Stimulated activated CD4-positive, alpha-beta T cell treated with anti-CD3 and anti-CD28 coated beads, Interleukin-12 subunit alpha, Interleukin-12 subunit beta, amount 100 ng/mL, for 24 hours (primary cell): ENCODE measurements around the gene MRGPRE.

Experiments
- DNase-seq, 2 experiments: peaks; one replicate each; pipeline ENCODE4 v3.0.0-alpha.2; 2020; ENCODE audit warnings: low read depth in 2 of 2

The MRGPRE gene

DNA sequence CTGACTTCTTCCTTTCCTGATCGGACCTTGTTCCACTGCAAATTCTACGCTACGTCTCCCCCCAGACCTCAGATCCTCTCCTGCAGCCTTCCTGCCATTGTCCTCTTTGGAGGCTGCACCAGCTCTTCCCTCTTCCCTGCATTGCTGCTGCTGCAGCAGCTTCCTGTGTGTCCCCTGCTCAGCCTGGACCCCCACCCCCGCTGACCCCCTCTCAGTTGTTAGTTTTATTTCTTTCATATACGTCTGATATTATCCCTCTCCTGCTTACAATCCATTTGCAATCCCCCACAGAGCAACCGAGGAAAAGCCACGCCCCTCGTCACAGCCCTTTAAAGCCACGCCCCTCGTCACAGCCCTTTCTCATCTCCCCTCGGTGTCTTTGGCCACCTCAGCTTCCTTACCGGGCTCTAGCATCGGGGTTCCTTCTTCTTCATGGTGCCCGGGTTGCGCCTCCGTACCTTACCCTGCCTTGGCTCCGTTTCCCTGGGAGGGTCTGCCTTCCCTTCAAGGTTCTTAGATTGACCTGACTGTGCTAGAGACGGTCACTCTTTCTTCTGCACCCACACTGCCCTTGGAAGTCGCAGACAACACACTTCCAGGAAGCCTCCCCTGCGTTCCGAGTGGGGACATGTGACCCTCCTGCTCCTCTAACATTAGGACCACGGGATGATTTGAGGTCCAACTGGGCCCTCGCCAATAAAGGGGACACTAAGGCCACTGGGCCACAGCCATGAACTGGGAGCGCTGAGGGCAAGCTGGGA lies 18.4 kb downstream of the MRGPRE start:
- DNase-seq, result no peak

- no peak for DNase-seq
These were observed 23.9 kb downstream of the MRGPRE start for GRCh38 chr11:3208272-3208671.

GRCh38 chr11:3207526-3208189 lies 24.6 kb downstream of the MRGPRE start:
- no peak for DNase-seq

DNA sequence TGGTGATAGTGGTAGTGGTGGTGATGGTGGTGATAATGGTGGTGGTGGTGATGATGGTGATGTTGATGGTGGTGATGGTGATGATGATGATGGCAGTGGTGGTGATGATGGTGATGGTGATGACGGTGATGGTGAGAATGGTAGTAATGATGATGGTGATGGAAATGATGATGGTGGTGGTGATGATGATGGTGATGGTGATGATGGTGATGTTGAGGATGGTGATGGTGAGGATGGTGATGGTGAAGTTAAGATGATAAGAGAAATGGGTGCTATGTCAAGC lies 25.4 kb downstream of the MRGPRE start:
- no peak for DNase-seq

- no peak for DNase-seq
These were observed 25.9 kb downstream of the MRGPRE start for GRCh38 chr11:3206156-3206921.

DNA sequence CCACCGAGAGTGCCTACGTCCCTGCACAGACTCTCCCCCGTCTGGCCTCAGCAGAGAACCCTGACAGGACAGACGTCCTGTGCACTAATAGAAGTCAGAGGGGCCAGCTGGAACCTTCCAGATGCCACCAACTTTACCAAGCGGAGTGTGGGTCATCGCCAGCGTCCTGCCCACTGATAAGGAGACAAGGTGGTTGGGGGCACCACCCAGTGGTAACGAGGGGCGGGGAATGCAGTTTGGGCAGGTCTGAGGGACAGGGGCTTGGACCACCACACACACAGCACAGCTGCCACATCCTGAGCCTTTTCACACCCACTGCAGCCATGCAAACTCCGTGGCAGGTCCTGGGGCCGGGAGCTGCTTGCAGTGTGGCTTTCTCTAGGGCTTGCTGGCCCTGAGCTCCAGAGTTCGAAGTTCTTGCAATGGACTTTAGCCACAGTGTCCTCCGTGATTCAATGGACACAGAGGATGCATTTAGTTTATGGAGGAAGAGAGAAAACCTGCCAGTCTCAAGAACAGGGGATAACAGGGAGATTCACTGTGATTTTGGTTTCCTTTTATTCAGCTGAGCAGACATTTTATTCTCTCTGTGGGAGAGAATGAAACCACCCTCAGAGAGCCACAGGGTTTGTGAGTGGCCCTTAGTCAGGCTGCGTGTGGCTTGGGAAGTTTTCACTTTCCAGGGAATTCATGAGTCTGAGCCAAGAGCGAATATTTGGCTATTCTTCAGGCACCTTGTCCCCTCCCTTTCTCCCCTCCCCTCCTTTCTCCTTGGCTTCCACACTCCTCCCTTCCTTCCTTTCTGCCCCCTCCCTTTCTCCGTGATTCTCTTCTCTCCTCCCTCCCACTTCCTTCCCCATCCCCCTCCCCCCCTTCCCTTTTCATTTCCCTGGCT lies 26.7 kb downstream of the MRGPRE start:
- DNase-seq, result no peak

DNA sequence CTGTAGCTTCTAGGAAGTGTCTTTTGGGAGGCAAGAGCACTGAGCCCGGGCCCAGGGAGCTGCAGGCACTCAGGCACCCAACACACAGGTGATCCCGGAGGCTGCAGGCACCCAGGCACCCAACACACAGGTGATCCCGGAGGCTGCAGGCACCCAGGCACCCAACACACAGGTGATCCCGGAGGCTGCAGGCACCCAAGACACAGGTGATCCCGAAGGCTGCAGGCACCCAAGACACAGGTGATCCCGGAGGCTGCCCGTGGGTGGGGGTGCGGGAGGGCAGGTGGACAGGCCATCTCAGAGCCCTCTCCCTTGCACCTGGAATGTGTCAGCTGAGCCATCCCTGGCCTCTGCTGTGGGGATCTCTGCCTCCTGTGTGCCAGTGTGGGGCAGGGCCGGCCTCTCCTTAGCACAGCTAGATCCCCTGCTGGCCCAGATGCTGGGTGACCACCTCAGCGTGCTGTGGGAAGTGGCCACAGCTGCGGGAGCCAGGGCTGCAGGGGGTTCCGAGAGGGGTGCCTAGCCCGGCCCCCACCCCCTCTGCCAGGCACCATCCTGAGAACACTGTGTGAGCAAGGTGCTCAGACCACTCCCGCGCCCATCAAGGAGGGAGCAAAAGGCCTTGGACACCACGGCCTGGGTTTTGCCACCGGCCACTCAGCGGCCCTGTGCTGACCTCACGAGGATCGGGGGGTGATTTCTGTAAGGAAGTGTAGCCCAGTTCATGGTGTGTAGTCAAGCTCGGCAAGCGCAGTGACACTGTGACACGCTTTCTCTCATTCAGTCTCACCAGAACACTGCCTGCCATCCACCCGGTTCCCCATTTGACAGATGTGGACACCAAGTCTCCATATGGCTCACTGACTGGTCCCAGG lies 27.8 kb downstream of the MRGPRE start:
- no peak for DNase-seq

DNA sequence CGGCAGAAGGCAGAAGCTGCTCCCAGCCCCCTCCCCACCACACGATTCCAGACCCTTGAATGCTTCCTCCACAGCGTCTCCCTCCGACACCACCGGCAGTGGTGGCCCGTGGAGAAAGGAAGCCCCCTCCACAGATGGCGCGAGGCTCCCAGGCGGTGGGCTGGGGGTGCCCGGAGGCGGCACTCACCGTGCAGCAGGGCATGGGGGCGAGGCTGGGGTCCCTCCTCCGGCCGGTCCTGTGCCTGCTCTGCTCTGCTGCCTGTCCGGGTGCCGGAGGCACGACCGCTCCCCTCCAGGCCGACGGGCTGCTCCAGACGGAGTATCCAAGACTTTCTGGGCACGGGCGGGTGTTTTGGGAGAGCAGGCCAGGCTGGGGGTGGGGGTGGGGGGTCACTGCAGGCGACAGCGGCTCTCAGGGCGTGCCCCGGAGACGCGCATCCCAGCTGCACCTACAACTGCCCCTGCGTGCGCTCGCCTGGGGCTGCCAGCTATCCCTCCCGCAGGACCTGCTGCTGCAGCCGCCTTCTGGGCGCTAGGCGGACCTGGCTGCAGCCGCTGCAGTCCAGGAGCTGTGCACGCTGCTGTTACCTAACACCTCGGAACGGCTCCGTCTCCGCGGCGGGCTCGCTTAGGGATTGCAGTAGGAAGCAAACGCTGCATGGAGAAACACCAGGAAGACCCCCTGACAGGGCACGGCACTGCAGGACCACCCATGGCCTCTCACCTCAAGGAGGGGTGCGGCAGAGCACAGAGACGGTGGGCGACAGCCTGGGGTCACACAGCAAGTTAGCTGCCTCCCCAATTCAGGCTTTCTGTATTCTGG lies 28.8 kb downstream of the MRGPRE start:
- DNase-seq, result no peak

DNA sequence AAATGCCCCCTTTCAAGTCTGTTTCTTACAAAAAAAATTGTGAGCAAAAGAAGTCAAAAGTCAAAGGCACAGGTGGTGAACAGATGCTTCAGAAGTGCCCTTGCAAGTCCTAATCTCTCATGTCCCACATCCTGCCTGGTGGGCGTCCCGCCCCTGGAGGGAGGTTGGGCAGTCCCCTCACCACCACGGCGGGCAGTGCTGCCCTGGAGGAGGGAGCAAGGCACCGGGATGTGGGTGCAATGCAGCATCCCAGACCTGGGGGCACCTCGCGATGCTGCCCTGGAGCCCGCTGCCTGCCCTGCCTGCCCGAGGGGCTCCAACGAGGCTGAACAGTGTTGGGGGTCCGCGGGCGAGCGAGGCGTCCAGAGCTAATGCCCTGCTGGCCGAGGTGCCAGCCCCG lies 29.5 kb downstream of the MRGPRE start:
- no peak for DNase-seq

DNA sequence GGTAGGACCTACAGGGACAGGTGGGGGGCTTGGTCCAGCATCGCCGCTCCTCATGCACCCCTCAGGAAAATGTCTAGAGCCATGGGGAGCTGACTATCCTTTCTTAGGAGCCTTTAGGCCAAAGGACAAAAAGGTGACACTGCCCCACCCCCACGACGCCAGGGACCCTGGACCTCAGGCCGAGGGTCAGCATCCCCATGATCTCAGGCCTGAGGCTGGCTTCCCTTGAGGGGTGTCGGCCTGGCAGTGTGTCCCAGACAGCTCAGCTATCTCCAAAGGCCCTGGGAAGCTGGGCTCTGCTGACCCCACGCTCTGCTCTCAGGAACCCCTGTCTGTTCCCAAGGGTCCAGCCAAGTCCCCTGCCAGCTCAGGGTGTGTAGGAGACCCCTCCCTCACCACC lies 29.9 kb downstream of the MRGPRE start:
- no peak for DNase-seq

DNA sequence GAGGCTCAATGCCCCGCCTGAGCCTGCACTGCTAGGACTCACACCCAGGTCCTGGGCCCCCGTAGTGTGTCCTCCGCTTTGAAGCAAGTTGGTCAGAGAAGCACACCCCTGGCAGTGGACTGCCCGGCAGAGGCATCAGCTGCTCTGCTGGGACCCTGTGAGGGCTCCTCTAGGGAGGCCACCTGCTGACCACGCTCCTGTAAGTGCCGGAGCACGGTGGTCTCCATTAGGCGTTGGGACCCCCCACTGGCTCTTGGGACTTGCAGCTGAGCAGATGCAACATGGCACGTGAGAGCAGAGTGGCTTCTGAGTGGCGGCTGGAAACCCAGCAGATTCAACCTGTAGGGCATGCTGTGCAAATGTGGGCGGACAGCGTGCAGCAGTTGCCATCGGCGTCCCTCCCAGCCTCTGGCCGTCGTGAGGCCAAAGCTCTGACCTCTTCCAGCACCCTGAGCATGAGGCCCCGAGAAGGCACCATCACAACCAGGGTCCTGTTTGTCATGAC lies 30.5 kb downstream of the MRGPRE start:
- no peak for DNase-seq

GRCh38 chr11:3201112-3201581 lies 31.1 kb downstream of the MRGPRE start:
- no peak for DNase-seq

DNA sequence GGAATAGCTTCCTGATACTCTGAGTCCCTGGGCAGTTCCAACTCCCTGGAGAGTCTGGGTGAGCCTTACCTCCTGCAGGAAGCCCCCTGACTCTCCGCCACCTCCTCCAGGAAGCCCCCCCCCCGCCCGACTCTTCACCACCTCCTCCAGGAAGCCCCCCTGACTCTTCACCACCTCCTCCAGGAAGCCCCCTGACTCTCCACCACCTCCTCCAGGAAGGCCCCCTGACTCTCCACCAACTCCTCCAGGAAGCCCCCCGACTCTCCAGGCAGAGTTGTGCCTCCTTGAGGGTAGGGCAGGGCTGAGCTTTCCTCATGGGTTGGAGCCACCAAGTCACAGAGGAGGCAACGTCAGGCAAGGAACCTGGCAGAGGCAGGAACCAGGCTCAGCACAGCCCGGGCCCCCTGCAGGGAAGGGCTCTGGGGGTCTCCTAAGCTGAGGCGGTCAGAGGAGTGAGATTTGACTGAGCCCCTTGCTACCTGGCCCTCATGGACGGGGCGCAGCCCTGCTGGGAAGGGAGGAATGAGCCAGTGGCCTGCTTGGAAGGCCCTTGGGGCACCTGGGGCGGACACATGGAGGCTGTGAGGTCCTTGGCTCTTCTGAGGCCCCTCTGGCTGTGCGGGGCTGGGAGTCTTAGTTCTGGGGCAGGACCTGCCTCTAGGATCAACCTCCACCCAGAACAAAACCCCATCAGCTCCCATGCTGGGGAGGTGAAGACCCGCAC lies 31.7 kb downstream of the MRGPRE start:
- no peak for DNase-seq

- DNase-seq, result no peak
These were observed 32.5 kb downstream of the MRGPRE start for GRCh38 chr11:3199537-3200295.

DNA sequence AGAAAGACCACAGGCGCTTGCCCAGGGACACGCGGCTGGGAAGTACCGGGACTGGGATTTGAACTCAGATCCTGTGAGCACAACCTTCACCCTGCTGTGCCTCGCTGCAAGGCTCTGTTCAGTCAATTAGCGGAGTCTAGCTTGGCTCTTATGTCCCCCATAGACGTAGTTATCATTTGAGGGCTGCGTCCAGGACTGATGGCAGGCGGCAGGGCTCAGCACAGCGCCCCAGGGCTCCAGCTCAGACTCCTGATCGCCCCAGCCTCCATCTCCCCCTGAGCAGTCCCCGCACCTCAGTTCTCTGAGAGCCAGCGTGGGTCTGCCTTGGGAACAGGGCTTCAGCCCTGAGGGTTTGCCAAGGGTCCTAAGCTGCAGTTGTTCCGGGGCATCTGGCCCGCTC lies 33.4 kb downstream of the MRGPRE start:
- no peak for DNase-seq

GRCh38 chr11:3197878-3198528 lies 34.2 kb downstream of the MRGPRE start:
- DNase-seq, result no peak

DNA sequence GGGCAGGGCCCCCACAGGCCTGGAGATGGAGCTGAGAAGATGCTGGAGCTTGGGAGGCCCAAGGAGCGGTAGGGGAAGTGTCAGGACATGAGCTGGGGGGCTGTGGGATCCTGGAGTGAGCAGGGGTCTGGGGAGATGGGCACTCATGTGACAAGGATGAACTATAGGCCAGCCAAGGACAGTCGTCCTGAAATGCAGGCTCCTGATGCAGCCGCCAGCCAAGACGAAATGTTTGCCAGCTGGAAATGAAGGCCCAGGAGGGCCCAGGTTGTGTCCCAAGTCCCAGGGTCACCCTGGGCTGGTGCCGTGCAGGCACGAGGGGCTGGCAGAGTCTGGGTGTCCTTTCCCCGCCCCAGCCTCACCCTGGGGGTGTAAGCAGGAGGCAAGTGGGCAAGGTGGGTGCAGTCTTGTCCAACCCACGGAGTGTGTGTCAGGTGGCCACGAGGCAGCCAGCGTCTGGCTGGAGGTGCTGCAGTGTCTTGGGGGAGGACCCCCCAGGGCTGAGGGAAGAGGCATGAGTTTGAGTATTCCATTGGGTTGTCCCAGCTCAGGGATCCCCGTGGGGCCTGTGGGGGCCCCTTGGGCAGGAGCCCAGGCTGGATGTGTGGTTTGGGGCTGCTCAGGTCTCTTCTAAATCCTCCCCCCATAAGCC lies 35.0 kb downstream of the MRGPRE start:
- no peak for DNase-seq
